Stimulated activated CD4-positive, alpha-beta T cell treated with anti-CD3 and anti-CD28 coated beads, Interleukin-4, amount 100 ng/mL, for 1 hour (primary cell): ENCODE measurements around the gene TRPC3.
A peak's percentile ranks its signal among the peaks of the same experiment; 100 is the strongest.

ENCODE experiments used
- DNase-seq: peaks from one replicate; pipeline ENCODE4 v3.0.0-alpha.2; 2020

Gene TRPC3

DNA sequence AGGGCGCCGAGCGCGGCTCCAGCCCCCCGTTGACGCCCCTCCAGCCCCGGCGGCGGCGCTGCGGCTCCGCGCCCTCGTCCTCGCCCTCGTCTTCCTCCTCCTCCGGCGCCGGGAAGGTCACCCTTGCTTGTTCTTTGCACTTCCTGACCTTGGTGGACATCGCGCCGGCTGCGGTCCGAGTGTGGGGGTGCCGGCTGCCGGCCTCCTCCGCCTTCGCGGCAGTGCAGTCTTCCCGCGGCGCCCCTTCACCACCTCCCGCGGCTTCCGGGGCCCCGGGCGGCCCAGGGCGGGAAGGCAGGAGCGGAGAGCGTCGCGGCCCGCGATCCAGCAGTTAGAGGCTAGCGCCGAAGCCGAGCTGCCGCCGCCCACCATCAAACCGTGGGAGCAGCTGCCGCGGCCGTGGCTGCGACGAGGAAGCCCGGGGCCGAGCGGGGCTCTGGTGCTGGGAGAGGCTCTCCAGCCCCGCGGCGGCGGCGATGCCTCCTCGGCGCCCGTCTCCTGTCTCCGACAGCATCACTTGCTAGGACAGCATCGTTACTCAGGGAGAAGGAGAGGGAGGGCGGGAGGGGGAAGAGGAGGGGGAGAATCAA lies at the start of gene TRPC3:
TRPC3 (minus strand) TSS at position 540 of the 590 bp plus-strand sequence; CDS start at position 160, 380 bp downstream.
- DNase-seq, result peak; percentile 45

DNA sequence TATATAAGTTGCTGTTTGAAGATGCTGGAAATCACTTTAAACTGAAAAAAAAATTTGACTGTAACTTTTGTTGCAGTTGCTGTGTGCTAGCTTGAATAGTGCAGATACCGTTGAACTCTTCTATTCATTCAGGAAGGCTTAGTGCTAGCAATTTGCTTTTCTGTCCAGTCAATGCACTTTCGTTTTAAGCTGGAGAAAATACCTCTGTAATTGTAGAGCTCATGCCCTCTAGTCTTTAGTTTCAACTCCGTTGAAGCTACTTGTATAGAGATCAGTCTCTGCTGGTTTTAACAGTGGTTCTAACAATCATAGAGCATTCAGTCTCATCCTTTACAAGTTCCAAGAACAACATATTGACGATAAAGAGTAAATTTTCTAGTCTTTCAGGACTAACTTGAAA lies 49.0 kb upstream of the TRPC3 start:
- DNase-seq, result no peak

DNA sequence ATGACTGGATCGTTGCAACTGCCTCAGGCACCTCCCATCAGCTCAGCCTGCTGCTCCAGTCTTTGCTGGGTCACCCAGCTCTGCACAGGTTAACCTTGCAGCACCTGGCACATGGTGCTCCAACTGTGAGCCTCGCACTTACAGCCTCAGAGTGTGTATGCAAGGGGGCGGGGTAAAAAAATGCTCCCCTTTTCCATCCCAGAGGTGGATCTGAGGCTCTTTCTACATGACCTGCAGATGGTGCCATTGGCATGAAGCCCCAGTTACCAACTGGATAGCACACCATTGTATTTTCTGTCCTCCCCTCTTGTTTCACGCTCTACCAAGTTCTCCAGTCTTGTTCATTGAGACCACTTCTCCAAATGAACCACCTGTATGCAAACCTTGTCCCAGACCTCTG lies 46.2 kb upstream of the TRPC3 start:
- no peak for DNase-seq

DNA sequence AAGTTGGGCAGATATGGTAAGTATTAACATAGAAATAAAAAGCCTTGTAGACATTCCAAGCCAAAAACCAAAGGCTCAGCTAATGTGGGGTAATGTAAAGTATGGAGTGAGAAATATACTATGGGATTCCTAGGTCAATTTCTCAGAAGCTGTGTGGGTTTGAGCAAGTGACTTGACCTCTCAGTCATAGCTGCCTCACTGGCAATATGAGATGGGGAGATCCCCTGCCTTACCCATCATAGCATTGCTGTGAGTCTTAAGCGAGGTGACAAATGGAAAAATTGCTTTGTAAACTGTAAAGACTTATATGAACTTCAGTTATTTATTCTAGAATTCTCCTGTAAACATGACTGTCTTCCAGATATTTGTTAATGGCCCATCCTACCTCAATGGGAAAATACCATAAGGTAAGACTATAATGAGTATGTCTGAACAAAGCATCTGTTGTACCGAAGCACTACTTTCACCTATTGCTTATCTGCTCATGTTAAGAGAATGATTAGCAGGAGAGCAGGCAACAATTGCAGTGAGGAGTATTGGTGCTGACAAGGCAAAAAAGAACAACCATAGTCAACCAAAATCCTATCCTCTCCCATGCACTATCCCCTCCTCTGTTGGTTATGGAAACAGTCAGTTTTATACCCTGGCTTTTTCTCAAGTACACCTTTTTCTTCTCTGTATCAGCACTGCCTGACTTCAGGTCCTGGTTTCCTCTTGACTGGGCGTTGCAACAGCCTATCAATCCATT lies 44.1 kb upstream of the TRPC3 start:
- no peak for DNase-seq

DNA sequence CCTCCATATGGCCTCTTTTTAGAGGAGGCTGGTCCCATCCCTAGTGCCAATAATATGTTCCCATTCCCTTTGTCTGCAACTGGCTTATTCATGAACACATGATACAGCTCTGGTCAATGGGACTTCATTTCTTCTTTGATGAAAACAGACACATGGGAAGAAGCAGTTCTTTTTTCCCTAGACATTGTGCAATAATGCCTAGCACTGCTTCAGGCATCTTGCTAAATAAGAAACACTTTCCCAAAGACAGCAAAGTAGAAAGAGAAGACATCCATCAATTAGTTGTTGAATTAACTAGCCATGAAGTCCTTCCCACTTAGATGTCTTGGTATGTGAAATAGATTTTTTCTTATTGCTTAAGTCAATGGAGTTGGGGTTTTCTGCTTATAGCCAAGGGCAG lies 40.1 kb upstream of the TRPC3 start:
- no peak for DNase-seq

DNA sequence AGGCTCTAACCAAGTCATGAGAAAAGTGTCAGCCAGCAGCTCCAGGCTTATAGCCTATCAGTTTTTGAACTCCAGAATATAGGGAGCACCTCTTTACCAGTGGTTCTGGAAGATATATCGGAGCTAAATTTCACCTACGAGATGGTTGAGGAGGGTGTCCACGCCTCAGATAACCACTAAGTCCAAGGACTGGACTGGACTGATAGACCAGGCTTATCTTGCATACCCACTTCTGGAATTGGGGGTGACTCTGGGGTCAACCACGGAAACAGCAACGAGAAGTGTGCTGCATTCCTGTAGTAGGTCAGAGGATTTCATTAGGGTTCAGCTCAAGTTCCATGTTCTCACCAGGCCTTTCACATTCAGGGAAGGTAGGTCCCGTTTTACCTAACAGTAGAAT lies 38.6 kb upstream of the TRPC3 start:
- DNase-seq, result no peak

DNA sequence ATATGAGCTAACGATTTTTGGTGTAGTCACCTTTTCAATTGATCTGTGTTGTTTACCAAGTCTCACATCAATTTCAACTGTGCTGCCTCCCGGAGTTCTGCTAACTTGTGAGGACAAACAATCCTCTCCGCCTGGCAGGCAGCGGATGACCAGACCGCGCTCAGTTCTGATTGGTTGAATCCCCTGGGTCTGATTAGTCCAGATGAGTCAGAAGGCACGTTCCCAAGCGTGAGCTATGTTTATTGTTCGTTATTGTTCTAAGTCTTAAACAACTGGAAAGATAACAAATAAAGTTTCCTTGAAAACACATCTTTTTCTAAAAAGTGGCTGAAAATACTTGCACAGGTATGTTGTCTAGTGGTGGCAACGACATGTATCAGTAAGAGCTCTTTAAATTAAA lies 37.9 kb upstream of the TRPC3 start:
- no peak for DNase-seq

DNA sequence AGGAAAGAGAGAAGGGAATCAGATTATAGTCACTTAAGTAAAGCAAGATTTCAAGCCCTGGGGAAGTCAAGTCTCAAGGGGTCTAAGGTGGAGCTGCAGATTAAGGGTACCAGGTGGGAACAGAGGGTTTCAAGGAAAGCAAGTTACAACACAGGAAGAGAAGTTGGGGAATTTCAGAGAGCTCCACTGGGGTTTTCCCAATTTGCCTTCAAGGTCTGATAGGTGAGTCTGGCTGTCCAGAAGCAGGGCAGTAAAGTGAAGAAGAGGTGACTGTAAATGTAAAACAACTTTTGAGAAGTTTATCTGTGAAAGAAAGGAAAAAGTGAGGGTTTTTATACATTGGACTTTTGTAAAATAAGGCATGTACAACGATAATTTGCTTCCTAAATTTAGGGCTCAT lies 37.1 kb upstream of the TRPC3 start:
- no peak for DNase-seq

DNA sequence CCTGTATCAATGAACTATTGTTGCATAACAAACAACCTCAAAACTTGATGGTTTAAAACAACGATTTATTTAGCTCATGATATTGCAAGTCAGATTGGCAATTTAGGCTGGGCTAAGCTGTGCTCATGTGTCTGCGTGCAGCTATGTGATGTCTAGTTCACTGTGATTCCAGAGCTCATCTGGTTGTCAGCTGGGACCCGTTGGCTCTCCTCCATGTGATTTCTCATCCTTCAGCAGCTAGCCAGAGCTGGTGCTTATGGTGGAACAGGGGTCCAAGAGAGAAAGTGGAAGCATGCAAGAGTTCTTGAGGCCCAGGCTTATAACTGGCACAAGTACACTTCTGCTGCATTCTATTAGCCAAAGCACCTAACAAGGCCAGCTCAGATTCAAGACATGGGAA lies 28.8 kb upstream of the TRPC3 start:
- no peak for DNase-seq

DNA sequence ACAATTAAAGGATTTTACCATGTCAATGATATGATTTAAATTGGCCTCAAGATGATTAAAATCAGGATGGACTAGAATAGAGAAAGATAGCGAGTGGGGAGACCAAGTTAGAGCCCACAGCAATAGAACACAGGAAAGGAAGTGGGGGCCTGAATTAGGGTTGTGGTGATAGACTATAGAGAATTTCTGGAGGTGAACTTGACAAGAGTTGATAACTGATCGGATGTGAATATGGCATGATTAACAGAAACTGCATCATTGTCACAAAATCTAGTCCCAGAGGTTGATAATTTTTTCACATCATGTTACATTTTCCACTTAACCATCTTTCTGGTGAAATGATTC lies 26.3 kb upstream of the TRPC3 start:
- DNase-seq, result no peak

DNA sequence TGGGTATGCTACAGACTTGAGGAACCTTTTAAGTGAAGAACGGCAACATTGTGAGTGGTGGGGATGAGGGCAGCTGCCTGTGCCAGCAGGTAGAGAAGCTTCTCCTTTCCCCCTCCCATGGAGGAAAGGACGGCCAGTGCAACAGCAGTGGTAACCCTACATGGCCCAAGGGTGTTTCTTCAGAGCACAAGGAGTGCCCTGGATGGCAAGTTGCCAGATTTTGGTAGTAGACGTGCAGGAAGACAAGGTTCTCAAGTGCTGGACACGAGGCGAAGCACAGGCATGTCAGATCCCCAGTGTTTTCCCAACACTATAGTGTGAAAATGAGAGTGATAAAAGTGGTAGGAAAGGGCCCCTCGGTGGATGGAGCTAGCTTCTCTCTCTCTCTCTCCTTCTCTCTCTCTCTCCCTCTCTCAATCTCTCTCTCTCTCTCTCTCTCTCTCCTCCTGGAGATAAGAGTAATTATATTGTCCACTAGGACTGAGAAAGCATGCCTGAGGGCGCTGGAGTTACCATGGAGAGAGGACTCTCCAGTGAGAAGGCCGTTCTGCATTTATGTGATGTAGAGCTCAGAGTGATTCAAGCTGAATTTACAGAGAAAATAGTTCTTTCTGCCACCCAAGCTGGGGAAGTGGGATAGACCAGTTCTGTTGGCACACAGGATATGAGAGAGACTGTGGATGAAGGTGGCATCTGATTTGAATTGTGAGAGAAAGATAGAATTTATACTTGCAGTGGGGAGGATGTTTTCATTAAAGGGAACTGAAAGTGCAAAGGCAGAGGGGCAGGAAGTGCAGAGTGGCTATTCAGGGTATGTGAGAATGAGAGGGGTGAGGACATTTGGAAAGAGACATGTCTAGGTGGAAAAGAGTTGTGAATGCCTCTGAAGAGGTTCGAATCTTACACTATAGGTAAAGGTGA lies 25.7 kb upstream of the TRPC3 start:
- DNase-seq, result no peak

DNA sequence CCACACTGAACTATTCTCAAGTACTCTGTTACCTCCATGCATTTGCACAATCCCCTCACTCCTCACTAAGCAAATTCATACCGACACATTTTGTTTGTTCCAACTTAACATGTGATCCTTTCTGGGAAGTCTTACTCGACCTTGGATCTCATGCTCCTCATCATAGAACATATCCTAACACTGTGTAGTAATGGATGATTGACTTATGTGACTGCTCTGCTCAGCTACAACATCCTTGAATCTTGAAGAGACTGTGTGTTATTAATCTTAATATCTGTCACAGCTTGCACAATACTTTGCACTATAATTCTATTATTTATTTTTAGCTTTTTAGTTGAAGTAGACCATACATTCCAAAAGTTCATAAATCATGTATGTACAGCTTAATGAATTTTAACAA lies 23.9 kb upstream of the TRPC3 start:
- no peak for DNase-seq

DNA sequence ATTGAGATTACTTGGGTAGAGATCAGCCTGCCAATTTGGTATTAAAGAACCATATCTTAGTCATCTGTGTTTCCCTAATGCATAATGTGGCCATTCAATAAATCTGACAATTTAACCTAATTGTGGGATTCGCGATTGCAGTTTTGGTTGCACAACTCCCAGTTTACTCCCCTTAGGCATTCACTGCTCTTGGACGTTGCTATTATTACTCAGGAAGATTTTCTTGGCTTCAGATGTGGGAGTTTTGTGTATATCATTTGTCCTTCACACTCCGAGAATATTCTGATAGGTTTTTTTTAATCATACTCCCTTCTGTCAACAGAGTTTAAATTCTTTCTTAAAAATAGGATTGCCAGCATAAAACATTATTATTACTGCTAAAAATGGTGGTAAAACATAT lies 22.0 kb upstream of the TRPC3 start:
- DNase-seq, result no peak

DNA sequence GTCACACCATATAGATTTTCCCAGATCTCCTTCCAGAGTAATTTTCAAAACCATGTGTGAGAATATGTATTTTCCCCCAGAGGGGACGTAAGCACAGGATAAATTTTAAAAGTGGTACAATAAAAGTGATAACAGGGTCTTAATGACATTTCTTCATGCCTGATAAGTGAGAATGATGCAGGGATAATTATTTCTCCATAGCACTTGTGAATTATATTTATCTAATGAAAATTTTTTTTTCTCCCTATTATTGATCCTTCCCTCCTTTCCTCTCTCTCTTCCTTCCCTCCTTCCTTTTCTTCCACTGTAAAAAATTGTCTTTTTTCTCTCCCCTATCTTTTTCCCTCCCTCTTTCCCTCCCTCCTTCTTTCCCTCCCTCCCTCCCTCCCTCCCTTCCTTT lies 17.0 kb upstream of the TRPC3 start:
- no peak for DNase-seq

DNA sequence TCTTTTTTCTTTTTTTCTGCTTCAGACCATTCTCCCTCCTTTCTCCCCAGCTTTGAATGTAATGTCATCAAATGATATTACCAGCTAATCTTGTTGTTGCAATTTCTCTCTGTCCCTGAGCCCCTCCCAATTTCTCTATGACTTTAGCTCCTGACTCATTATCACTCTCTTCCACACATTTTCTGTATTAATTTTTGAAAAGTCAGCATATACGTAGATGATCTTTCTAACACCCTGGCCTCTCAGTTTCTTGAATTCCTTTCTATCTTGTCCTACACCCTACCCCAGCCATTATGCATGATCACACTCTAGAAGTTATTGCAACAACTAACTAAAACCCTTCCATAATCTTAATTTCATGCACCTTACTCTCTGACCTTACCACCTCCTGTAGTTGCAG lies 13.1 kb upstream of the TRPC3 start:
- DNase-seq, result no peak

DNA sequence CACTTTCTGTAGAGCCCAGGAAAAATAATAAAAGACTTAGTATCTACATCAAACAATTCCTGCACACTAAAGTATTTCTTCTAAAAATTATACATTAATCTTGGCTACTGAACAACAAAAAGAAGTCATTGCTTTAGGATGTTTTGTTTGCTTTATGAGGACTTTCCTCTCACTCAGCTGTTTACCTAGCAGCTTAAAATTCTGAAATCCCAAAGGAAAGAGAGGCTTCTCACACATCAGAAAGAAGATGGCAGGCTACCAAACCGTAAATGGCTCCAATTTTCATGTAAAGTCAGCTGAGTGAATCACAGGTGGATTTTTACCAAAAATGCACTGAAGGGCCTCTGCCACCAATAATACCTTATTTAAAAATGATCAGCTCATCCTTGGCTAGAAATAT lies 9.0 kb upstream of the TRPC3 start:
- no peak for DNase-seq

DNA sequence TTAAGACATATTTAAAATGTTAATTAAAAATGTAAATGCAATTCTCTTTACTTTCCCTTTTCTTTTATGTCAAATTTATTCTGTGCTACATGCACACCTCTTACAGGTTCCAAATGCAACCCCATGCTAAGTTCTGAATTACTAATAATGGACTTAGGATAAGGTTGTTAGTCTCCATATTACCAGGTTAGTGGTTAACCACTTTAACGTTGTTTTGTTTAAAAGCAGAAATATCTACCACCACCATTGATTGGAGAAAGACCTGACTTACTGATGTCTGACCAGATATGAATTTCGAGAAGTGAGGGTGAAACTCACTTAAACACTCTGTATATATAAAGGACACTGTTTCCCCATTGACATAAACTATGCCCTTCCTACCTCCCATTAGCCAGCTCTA lies 6.9 kb upstream of the TRPC3 start:
- no peak for DNase-seq

DNA sequence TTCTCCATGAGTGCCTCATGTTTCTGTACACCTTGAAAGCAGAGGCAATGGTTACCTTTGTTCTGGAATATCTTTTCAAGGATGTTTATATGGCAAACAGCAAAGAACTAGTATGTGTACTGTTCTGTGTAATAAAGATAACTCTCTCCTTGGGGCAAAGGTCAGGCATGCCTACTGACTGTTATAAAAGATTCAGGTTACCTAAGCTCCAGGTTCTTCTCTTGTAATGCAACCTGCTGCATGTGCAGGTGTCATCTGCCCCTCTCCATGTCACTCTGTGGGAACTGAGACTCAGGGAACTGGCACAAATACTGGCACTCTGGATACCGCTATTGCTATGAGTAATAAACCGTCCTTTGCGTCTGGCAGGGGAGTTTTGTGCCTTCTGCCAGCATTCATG lies 5.4 kb upstream of the TRPC3 start:
- DNase-seq, result no peak

DNA sequence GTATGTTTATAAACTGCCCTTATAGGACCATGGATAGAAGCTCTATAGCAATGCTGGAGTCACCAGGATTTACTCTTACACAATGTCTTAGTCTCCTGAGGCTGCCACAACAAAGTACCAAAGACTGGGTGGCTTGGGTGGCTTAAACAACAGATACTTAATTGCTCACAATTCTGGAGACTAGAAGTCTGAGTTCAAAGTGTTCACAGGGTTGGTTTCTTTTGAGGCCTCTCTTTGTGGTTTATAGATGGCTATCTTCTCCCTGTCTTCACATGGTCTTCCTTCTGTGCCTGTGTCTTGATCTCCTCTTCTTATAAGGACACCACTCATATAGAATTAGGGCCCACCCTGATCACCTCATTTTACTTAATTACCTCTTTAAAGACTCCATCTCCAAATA lies 2.0 kb upstream of the TRPC3 start:
- no peak for DNase-seq

DNA sequence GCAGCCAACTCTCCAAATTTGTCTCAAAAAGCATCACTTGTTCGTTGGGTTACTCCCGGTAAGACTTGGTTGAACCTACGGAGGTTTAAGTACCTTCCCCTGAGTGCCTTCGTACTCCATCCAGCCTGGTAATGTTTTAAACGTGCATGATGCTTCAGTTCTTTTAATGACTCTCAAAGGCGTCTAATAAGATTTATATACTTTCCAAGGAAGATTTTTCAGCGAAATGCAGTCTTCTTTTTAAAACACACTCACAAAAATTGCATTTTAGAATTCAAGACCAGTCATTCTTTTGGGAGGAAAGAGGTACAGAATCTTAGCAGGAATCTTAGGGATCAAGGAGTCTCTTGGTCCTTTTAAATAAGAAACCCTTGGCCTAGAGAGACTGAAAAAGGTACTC lies 430 bp upstream of the TRPC3 start:
- no peak for DNase-seq

DNA sequence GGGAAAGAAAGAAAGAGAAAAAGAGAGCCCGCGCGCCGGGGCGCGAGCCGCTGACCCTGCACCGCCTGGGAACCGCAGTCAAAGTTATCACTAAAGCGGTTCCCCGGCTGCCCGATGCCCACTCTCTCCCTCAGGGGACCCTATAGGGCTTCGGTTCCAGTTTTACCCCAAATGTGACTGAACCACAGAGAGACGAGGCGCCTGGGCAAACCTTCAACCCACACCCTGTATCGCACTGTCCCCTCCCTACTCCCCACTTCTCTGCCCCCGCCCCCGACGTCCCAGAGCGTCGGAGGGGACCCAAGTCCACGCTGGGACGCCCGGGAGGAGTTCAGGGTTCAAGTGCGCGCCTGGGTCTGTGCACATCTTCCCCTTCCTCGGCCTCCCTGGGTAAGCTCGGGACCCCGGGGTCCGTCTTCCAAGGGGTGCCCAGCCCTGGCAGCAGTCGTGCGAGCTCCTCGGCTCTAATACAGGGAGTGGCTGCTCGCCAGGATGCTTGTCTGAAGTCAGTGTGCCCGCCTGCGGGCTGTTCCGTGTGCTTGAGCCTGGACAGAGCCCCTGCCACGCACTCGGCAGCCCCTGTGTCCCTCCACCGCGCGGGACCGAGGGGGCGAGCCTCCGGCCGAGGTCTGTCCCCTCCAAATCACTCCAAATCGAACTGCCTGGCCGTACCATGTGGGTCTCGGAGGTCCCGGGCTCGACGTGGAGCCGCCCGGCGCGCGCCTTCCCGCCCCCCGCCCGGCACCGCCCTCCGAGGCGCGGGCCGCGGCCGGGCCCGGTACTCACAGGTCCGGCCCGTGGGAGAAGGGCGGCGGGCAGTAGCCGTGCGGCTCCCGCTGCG lies 960 bp downstream of the TRPC3 start:
- peak; percentile 24 for DNase-seq

DNA sequence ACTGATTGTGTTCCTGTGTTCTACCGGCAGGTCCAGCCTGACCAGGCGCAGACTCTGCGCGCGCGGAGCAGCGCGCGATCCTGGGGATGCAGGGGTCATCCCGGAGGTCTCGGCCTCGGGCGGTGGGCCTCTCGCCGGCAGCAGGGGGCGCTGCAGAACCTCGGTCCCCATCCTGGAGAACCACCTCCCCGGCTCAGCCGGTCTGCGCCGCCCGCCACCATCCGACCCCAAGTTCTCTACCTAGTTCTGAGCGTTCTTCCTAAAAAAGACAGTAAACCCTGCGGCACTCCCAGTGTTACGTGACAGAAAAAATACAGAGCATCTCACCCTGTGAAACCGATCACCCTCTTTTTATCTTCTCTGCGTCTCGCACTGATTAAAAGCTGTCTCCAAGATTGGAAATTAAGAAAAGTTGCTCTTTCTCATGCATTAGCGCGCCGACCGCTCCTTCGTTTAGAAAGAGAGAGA lies 1.6 kb downstream of the TRPC3 start:
- peak; percentile 89 for DNase-seq

DNA sequence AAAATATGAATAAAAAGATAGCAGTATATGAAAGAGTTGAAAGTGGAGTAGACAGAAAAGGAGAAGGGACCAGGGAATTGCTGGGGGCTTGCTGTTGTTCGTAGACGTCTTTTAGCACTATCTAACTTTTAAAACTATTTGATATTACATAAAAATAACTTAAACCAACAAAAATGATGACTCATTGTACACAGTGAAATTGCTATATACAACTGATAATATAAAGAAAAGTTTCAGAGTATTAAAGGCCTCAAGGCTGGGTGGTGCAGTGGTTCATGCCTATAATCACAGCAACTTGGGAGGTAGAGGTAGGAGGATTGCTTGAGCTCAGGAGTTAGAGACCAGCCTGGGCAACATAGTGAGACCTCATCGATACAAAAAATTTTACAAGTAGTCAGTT lies 5.2 kb downstream of the TRPC3 start:
- no peak for DNase-seq
